T1000 (cell line): Measurements from ENCODE around the gene MDM4.

Source experiments
- DNase-seq: peaks from one replicate; lab custom pipeline; 2025; ENCODE audit warnings: mixed read lengths; lab: John Stamatoyannopoulos, UW

MDM4 gene

GRCh38 chr1:204578867-204579664, 62.9 kb downstream of the MDM4 start:
- DNase-seq, result no peak

DNA sequence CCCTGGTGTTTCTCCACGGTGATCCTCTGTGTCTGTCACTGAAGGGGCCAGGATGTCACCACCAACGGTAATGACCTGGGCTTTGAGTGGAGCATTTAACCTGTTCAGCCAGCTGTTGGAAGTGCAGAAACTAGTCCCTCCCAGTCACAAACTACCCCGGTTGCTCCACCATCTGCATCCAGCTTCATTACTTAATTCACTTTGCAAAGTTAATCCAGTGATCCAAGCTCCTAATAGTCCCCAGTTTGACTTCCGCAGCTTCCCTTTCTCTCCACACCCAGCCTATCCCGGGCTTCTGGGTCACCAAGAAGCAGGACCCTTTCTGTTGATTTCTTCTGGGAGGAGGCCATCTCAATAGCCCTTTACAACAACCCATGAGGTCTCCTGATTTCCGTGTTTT, 63.5 kb downstream of the MDM4 start:
- DNase-seq, result no peak

DNA sequence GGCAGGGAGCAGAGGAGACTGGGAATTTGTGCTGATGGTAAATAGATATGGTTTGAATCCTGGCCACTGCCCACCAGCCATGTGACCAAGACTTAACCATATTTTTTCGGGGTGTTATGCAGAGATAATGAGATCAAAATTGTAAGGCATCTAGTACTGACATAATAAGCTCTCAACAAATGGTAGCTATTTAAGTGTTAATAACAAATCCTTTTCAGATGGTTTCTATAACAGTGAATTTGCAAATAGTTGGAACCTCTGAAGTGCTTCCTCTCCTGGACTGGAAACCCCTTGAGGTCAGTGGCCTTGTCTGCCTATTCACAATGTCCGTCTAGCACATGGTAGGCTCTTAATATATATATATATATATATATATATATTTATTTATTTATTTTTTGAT, 64.7 kb downstream of the MDM4 start:
- no peak for DNase-seq

DNA sequence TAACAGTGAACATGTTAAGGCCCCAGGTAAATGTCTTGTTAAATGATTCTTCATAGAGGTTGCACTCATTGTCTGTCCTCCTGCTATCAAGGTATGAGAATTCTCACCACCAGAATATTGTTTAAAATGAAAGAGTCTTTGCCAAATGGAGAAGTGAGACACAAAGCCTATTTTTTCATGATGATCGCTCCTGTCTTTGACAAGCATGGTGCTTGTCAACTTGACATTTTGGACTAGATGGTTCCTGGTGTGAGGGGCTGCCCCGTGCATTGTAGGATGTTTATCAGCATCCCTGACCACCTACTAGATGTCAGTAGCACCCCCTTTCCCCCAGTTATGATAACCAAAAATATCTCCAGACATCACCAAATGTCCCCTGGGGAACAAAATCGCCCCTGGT, 65.6 kb downstream of the MDM4 start:
- no peak for DNase-seq

DNA sequence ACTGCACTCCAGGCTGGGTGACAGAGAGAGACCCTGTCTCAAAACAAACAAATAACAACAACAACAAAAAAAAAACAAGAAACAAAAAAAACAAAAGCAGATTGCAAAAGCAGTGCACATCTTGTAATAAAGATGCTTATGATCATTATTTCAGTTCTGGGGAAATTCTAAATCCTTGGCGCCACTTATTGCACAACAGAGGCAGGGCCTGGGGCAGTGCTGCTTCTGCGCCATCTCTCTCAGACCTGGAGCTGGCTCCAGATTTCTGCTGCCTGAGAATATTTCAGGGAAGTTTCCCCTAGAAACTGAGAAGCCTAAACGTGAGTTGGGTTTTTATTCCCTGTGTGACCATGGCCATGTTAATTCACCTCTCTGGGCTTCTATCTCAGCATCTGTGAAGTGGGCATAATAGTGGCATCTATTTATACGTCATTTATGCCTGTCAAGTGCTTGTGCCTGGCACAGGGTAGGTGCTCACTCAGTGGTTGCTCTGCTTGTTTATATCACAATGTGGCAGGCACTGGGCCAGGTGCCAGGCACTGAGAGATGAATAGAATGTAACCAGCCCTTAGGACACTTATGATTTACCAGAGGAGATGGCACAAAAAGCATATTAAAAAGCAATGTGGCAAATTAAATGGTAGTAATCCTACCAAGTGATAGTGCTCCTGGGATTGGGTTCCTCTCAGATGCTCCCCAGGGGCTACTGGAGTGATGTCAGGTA, 67.9 kb downstream of the MDM4 start:
- no peak for DNase-seq

GRCh38 chr1:204584699-204585372, 68.6 kb downstream of the MDM4 start:
- DNase-seq, result no peak

DNA sequence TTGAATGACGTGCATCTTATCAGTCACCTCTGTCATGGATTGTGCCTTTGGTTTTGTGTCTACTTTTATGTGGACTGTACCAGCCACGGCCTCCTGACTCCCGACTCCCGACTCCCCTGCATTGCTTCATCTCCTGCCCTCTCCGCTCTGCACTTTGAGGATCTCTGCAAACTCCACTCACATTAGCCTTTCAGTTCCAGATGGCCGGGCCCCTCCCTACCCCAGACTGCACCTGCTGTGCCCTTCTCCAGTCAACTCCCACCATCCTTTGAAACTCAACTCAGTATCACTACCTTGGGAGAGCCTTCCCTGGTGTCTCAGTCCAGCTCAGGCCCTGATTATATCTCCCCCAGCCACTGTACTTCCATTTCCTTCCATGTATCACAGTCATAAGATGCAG, 71.4 kb downstream of the MDM4 start:
- DNase-seq, result no peak

GRCh38 chr1:204588826-204589225, 72.6 kb downstream of the MDM4 start:
- DNase-seq, result no peak

DNA sequence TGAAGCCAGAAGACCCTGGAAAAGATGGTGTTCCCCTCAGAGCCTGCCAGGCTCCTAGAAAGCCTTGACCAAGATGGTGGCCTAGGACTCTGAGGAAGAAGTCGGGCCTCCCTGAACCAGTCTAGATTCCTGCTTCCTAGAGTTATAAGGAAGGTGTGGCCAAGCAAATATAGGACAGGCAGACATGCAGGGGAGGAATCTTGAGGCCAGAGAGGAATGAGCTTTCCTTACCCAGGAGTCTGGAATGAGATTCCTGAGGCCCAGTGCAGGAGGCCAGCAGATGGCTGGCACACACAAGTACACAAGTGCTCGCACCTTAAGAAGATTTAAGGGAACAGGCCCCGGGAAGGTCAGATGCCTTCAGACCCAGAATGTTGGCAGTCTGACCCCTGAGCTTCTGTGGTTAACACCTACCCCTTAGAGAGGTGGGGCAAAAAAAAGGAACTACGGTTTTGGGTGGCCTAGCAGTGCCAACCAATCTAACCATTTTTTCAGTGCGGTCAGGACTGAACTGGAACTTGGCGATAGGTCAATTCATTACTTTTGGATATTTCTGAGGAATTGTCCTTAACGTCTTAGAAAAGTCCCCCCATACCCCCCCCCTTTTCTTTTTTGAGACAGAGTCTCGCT, 73.3 kb downstream of the MDM4 start:
- DNase-seq, result no peak

DNA sequence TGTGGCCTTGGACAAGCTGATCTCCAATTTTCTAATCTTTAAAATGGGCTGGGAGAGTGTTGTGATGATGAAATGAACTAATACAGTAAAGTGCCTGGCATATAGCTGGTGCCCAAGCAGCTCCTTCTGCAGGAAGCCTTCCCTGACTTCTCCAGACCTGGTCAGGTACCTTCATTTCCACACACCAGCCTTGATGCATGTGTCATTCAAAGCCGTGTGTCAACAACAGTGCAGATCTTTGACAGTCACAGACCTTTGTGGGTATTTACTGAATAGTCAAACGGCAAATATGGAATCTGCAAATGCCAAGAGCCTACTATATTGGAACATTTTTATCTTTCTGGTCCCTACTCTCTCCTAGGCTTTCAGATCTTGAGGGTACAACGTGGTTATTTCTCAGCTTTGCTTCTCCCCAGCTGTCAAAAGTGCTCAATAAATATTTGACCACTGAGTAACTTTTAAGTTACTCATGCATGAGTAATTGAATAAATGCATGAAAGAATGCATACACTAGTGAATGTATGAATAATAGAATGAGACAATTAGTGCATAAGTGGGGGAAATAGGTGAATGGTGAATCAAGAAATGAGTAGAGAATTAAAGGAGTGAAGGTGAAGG, 75.4 kb downstream of the MDM4 start:
- DNase-seq, result no peak

DNA sequence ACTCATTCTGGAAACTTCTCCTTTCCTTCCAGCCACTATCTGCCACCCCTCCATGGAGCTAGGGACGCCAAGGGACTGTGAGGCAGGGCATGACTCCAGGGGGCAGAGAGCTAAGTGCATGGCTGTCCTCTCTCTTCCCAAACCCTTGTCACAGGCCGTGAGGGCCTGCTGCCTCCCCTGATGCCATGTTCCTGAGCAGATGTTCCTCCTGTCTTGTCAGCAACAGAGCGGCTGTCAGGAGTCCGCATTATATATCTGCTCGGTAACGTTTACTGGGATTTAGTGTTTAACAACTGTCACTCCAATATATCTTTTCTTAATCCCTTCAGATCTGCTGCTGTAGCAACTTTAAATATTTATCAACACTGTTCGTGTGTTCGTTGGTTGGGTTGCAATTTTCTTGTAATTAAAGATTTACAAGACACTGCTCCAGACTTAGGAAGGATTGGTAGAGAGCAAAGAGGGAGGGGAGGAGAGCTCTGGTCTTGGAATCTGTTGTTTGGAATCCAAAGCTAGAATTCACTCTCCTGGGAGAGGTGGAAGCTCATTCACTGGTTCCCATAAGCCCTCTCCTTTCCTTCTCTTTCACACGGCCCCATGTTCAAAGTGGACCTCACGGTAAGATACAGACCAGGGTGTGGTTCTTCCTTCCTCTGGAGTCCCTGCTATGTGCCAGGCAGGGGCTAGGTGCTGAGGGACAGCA, 76.2 kb downstream of the MDM4 start:
- DNase-seq, result no peak

GRCh38 chr1:204598319-204598969, 82.2 kb downstream of the MDM4 start:
- no peak for DNase-seq

GRCh38 chr1:204599098-204599497, 82.9 kb downstream of the MDM4 start:
- DNase-seq, result no peak

- no peak for DNase-seq
Measured at GRCh38 chr1:204599596-204599995, 83.4 kb downstream of the MDM4 start.

GRCh38 chr1:204600203-204600602, 84.0 kb downstream of the MDM4 start:
- no peak for DNase-seq

- DNase-seq, result no peak
Measured at GRCh38 chr1:204600968-204601367, 84.8 kb downstream of the MDM4 start.

DNA sequence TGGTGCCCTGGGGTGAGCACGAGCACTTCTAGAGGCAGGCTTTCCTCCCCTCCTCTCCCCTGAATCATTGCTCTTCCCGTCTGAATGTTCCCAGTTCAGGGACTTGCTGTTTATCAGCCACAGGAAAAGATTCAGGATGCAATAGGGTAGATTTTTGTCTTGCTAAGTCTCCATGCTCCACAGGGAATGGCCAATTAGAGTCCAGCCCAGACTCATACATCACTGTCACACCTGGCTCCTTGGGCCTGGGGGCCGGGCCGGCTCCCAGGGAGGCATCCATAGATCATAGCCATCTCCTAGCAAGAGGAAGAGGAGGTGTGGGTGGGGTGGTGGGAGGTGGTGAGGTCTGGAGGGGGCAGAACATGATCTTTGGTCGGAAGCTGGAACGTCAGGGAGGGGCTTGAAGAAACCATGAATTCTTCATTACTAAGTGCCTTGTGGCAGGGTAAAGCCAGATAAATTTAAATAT, 85.9 kb downstream of the MDM4 start:
- DNase-seq, result no peak

DNA sequence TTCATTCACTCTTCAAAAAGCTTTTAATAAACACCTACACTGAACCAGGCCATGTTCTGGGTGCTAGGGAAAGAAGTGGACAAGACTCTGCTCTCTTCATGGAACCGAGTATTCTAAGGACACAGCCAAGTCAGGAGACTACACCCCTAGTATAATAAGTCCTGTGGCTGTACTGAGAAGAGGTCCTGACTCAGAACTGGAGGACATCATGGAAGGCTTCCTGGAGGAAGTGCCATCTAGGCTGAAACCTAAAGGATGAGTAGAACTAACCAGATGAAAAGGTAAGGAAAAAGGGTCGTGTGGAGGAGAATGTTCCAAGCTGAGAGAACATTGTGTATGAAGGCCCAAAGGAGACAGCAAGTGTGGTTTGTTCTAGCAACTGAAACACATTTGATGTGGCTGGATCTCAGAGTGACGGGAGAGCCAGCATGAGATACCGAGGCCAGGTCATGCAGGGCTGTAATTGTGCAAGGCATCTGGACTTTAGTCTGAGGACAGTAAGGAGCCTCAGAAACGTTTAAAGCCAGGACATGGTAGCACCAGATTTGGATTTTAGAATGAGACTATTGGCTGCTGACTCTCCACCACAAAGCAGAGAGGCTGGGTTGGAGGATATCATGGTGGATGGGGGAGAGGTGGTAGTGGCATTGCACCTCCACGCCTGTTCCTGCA, 86.8 kb downstream of the MDM4 start:
- no peak for DNase-seq

GRCh38 chr1:204605791-204606190, 89.6 kb downstream of the MDM4 start:
- DNase-seq, result no peak
